ENCODE measurements around the gene NTN1. TPM values are rescaled to one million over a fixed set of nuclear protein-coding genes. Genes with fewer than 3 reads are reported as not detected.

Gene NTN1
- polyA plus RNA-seq, 1 experiment = 0.06 TPM

- POLR2A ChIA-PET = no interaction called here
- Histone ChIP-seq H3K27me3 (ENCODE audit: control insufficient read depth, insufficient read depth, low read length) (no peaks in the 10 kb centered on the region), H3K4me3 (ENCODE audit: low read depth, low read length) (no peak overlapping the region), H3K36me3 (ENCODE audit: control insufficient read depth, insufficient read depth, low read length) (no peaks in the 10 kb centered on the region)
- no peak for DNase-seq (ENCODE audit: low read depth)
- CTCF ChIA-PET = interaction anchor here (1.5 kb wide), 1 partner anchor 56 kb away, joined by 3 read pairs; no protein-coding TSS in a partner anchor
- TF ChIP-seq CTCF (IDR thresholded peaks at IDR 0.05; ENCODE audit: insufficient read depth, low read depth, low read length) = no peak
Observed at GRCh38 chr17:9053406-9053805, 32.1 kb downstream of the NTN1 start.

GRCh38 chr17:9054126-9054975 is 33.0 kb downstream of the NTN1 start:
- DNase-seq (ENCODE audit: low read depth) = no peak
- ChIA-PET CTCF (interaction anchor here (1.5 kb wide), 1 partner anchor 57 kb away, joined by 3 read pairs; no protein-coding TSS in a partner anchor), POLR2A (no interaction called here)
- Histone ChIP-seq H3K4me3 (ENCODE audit: low read depth, low read length) (no peak overlapping the region), H3K36me3 (ENCODE audit: control insufficient read depth, insufficient read depth, low read length) (no peaks in the 10 kb centered on the region), H3K27me3 (ENCODE audit: control insufficient read depth, insufficient read depth, low read length) (no peaks in the 10 kb centered on the region)
- no peak for TF ChIP-seq CTCF (IDR thresholded peaks at IDR 0.05; ENCODE audit: insufficient read depth, low read depth, low read length)

GRCh38 chr17:9055281-9055680 is 34.0 kb downstream of the NTN1 start:
- no peak for DNase-seq (ENCODE audit: low read depth)
- Histone ChIP-seq H3K36me3 (ENCODE audit: control insufficient read depth, insufficient read depth, low read length) (no peaks in the 10 kb centered on the region), H3K4me3 (ENCODE audit: low read depth, low read length) (no peak overlapping the region), H3K27me3 (ENCODE audit: control insufficient read depth, insufficient read depth, low read length) (no peaks in the 10 kb centered on the region)
- ChIA-PET POLR2A (no interaction called here), CTCF (no interaction called here)
- TF ChIP-seq CTCF (IDR thresholded peaks at IDR 0.05; ENCODE audit: insufficient read depth, low read depth, low read length) = no peak

- Histone ChIP-seq H3K27me3 (ENCODE audit: control insufficient read depth, insufficient read depth, low read length) (no peaks in the 10 kb centered on the region), H3K4me3 (ENCODE audit: low read depth, low read length) (no peak overlapping the region), H3K36me3 (ENCODE audit: control insufficient read depth, insufficient read depth, low read length) (no peaks in the 10 kb centered on the region)
- DNase-seq (ENCODE audit: low read depth) = no peak
- POLR2A ChIA-PET = no interaction called here
- no peak for TF ChIP-seq CTCF (IDR thresholded peaks at IDR 0.05; ENCODE audit: insufficient read depth, low read depth, low read length)
- CTCF ChIA-PET = no interaction called here
Observed at GRCh38 chr17:9056566-9056965, 35.3 kb downstream of the NTN1 start.

GRCh38 chr17:9057310-9057709 is 36.0 kb downstream of the NTN1 start:
- no peaks in the 10 kb centered on the region for H3K27me3 ChIP-seq (ENCODE audit: control insufficient read depth, insufficient read depth, low read length)
- CTCF ChIA-PET = no interaction called here
- H3K4me3 ChIP-seq (ENCODE audit: low read depth, low read length) = no peak overlapping the region
- no peak for DNase-seq (ENCODE audit: low read depth)
- no peak for TF ChIP-seq CTCF (IDR thresholded peaks at IDR 0.05; ENCODE audit: insufficient read depth, low read depth, low read length)
- POLR2A ChIA-PET = no interaction called here
- no peaks in the 10 kb centered on the region for H3K36me3 ChIP-seq (ENCODE audit: control insufficient read depth, insufficient read depth, low read length)

All from BJ (cell line).